ENCODE results near the gene MGAM2. TPM values are rescaled to one million over a fixed set of nuclear protein-coding genes. Genes with fewer than 3 reads are reported as not detected.

The MGAM2 gene
- total RNA-seq, 1 donor from 2014 or later = not detected

DNA sequence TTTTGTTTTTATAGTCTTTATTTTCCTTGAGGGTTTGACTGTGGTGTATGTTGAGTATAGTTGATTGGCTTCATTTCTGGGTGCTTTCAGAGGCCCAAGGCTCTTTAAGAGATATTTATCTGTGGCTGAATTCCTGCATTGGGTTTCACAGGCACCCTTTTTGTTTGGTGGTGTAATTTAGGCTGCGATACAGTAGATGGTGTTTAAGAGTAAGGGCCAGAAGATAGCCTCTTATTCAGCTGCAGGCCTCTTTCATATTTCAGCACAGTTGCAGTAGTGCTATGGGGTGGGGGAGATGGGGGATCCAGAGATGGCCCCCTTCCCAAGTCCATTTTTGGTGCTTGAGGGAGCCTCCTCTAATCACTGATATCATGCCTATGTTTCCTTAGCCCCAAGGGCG lies 69.7 kb downstream of the MGAM2 start:
- no peak overlapping the region for H3K27ac Mint-ChIP-seq
- CTCF ChIA-PET = no interaction called here
- H3K4me3 Mint-ChIP-seq = no peak overlapping the region
- H3K36me3 Mint-ChIP-seq (ENCODE audit: low read depth) = no peaks in the 10 kb centered on the region
- DNase-seq (no peak), ATAC-seq (ENCODE audit: low read depth) (no peak)
- H3K4me1 Mint-ChIP-seq = no peaks in the 10 kb centered on the region
- no peaks in the 10 kb centered on the region for H3K9me3 Mint-ChIP-seq
- POLR2A ChIA-PET = no interaction called here
- peaks cover 3% of the 10 kb centered on the region for H3K27me3 Mint-ChIP-seq
- TF ChIP-seq, protein P1, sequence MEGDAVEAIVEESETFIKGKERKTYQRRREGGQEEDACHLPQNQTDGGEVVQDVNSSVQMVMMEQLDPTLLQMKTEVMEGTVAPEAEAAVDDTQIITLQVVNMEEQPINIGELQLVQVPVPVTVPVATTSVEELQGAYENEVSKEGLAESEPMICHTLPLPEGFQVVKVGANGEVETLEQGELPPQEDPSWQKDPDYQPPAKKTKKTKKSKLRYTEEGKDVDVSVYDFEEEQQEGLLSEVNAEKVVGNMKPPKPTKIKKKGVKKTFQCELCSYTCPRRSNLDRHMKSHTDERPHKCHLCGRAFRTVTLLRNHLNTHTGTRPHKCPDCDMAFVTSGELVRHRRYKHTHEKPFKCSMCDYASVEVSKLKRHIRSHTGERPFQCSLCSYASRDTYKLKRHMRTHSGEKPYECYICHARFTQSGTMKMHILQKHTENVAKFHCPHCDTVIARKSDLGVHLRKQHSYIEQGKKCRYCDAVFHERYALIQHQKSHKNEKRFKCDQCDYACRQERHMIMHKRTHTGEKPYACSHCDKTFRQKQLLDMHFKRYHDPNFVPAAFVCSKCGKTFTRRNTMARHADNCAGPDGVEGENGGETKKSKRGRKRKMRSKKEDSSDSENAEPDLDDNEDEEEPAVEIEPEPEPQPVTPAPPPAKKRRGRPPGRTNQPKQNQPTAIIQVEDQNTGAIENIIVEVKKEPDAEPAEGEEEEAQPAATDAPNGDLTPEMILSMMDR (IDR thresholded peaks at IDR 0.05) = no peak
- intact Hi-C loops (cut with micrococcal nuclease) = no loop called here

DNA sequence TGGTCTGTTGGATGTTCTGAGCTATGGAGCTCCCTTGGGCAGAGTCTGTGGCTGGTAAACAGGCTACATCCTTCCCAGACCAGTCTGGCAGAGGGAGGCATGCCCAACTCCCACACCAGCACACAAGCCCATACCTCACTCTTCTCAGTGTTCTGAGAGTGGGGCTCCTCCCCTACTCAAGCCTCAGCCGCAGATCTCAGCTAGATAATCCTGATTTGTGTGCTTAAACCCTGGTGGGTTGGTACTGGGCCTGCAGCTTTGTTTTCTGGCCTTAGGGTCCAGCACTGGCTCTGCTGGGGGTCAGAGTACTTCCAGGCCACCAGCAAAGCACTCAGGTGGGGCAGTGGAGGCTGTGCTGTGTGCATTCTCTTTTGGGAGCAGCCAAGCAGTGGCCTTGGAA lies 70.4 kb downstream of the MGAM2 start:
- H3K27me3 Mint-ChIP-seq = peaks cover 3% of the 10 kb centered on the region
- no peak for ATAC-seq (ENCODE audit: low read depth)
- no peaks in the 10 kb centered on the region for H3K36me3 Mint-ChIP-seq (ENCODE audit: low read depth)
- H3K4me1 Mint-ChIP-seq = no peaks in the 10 kb centered on the region
- ChIA-PET CTCF (no interaction called here), POLR2A (no interaction called here)
- no peak overlapping the region for H3K27ac Mint-ChIP-seq
- no peaks in the 10 kb centered on the region for H3K9me3 Mint-ChIP-seq
- DNase-seq = no peak
- TF ChIP-seq, protein P1 (IDR thresholded peaks at IDR 0.05) = no peak
- intact Hi-C loops (cut with micrococcal nuclease) = no loop called here
- no peak overlapping the region for H3K4me3 Mint-ChIP-seq

DNA sequence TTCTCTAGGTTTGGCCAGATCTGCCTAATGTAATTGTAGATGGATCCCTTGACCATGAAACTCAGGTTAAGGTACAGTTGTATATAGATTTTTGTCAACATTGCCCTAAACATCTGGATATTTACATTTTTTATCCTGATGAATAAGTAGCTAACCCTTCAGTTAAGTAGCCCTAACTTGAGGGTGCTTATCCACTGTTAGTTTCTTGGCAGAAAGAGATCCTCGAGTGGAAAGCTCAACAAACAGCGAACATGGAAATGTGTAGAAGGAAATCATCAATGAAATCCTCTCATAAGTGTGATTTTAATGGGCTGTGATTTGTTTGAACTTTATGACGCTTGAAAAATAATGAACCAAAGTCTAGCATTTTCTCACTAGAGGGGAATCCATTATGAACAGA lies 73.6 kb downstream of the MGAM2 start:
- ATAC-seq (ENCODE audit: low read depth) (no peak), DNase-seq (no peak)
- no peaks in the 10 kb centered on the region for H3K9me3 Mint-ChIP-seq
- intact Hi-C loops (cut with micrococcal nuclease) = no loop called here
- peaks cover 3% of the 10 kb centered on the region for H3K27me3 Mint-ChIP-seq
- H3K4me1 Mint-ChIP-seq = no peaks in the 10 kb centered on the region
- H3K36me3 Mint-ChIP-seq (ENCODE audit: low read depth) = no peaks in the 10 kb centered on the region
- POLR2A ChIA-PET = no interaction called here
- CTCF ChIA-PET = no interaction called here
- H3K27ac Mint-ChIP-seq = no peak overlapping the region
- no peak overlapping the region for H3K4me3 Mint-ChIP-seq
- TF ChIP-seq, protein P1 (IDR thresholded peaks at IDR 0.05) = no peak

DNA sequence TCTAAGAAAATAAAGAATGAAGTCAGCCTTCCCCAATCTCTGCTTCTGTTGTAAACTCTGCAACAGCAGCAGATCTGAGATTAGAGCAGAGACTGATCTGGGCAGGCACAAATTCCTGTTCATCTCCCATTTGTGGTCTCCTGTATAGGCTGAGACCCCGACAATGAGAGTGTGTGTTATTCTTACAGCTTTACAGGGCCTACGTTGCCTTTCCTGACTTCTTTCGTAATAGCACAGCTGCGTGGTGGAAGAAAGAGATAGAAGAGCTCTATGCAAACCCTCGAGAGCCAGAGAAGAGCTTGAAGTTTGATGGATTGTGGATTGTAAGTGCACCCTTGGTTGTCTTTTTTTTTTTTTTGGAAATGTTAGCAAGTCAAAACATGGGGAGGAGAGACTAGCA lies 74.3 kb downstream of the MGAM2 start:
- CTCF ChIA-PET = no interaction called here
- POLR2A ChIA-PET = no interaction called here
- Mint-ChIP-seq H3K27me3 (peaks cover 3% of the 10 kb centered on the region), H3K9me3 (no peaks in the 10 kb centered on the region), H3K4me1 (no peaks in the 10 kb centered on the region), H3K4me3 (no peak overlapping the region), H3K27ac (no peak overlapping the region), H3K36me3 (ENCODE audit: low read depth) (no peaks in the 10 kb centered on the region)
- DNase-seq (no peak), ATAC-seq (ENCODE audit: low read depth) (no peak)
- intact Hi-C loops (cut with micrococcal nuclease) = no loop called here
- TF ChIP-seq, protein P1 (IDR thresholded peaks at IDR 0.05) = no peak

DNA sequence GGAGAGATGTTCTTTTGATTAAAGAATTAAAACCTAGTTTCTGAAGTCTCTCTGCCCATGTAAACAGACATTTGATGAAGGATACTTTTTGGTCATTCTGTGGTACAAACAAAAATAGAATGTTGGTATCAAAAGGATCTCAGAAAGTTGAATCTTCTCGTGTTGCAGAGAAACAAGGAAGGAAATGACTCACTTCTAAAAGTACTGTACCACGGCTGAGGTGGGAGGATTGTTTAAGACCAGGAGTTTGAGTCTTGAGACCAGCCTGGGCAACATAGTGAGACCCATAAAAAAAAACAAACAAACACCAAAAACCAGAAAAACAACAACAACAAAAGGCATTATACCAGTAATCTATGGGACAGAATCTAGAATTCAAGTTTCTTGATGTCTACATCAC lies 76.6 kb downstream of the MGAM2 start:
- no peaks in the 10 kb centered on the region for H3K36me3 Mint-ChIP-seq (ENCODE audit: low read depth)
- no peaks in the 10 kb centered on the region for H3K9me3 Mint-ChIP-seq
- ChIA-PET POLR2A (no interaction called here), CTCF (no interaction called here)
- intact Hi-C loops (cut with micrococcal nuclease) = no loop called here
- TF ChIP-seq, protein P1 (IDR thresholded peaks at IDR 0.05) = no peak
- ATAC-seq (ENCODE audit: low read depth) (no peak), DNase-seq (no peak)
- no peak overlapping the region for H3K4me3 Mint-ChIP-seq
- no peaks in the 10 kb centered on the region for H3K4me1 Mint-ChIP-seq
- H3K27ac Mint-ChIP-seq = no peak overlapping the region
- H3K27me3 Mint-ChIP-seq = no peaks in the 10 kb centered on the region

Measured in activated B cell treated with CpG ODN at 0.5 μM for 24 hours (primary cell).